Dermis microvascular lymphatic vessel endothelial cell (primary cell): ENCODE measurements around the gene DNAJB6. TPM values are rescaled to one million over a fixed set of nuclear protein-coding genes. Genes with fewer than 3 reads are reported as not detected.

Experiments
- DNase-seq, 2 donors: peaks; one replicate each; pipeline versions ENCODE4 v3.0.0 to v3.0.0-alpha.2; 2010; ENCODE audit warnings: low read depth in 2 of 2
- total RNA-seq: library from RNA; depleted of rRNA; stranded (reverse); fragments of >200 nt; gene quantifications from 2 replicates; pipeline ENCODE4 v1.2.1, GENCODE V29; 2014

The DNAJB6 gene
- total RNA-seq, 1 donor from 2014 or later = 89.1 TPM

- no peak for DNase-seq
Measured at GRCh38 chr7:157409753-157410727, 73.2 kb downstream of the DNAJB6 start.

DNA sequence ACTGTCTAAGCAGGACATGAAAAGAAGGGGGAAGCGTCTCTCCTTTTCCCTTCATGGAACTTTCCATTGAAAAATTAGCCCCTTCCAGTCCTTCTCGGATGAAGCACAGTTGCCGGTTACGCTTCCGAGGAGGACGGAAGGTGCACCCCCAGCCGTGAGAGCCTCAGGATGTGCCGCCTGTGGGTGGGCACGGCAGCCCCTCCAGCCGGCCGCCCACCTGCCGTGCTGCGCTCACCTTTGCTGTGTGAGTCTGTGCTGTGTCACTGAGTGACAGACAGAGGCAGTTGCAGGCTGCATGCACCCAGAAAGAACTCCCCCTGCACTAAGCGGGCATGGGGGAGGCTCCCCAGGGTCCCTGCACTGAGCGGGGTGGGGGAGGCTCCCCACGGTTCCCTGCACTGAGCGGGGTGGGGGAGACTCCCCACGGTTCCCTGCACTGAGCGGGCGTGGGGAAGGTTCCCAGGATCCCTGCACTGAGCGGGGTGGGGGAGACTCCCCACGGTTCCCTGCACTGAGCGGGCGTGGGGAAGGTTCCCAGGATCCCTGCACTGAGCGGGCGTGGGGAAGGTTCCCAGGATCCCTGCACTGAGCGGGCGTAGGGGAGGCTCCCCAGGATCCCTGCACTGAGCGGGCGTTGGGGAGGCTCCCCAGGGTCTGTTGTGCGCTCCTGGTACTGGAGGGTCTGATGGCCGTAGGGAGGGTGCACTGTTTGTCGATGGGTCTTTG is 74.2 kb downstream of the DNAJB6 start:
- DNase-seq = no peak

DNA sequence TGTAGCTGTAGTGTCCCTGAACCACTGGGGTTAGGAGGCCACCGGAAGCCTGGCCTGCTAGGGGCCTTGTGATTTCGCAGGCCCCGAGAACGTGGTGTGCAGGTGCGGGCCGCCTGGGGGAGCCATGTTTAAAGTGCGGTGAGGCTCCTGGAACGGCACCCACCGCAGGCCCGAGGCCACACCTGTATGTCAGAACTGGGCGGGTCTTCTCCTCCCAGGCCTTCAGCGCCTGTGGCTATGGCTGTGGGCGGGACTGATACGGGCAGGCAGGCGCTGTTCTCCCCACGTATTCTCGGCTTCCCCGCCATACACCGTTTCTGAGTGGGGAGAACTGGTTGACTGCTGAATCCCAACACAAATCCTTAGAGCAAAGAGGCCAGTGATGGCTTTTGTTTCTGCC is 74.8 kb downstream of the DNAJB6 start:
- DNase-seq = no peak

DNA sequence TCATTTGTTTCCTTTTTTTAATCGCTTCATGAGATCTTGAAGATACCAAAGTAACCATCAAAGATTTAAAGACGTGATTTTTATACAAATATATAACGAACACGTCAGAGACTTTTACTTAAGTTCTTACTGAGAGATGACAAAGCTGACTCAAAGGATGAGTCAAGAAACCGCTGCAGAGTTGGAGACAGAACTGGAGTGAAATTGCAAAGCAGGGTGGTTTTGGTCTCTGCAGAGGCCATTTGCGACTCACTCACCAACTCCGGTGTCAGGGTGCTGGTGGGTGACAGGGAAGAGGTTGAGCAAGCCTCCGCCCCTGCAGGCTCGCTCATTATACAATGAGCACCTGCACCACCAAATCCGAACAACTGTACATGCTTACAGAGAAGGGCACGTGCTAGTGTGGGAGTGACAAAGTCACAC is 75.2 kb downstream of the DNAJB6 start:
- no peak for DNase-seq

GRCh38 chr7:157412491-157413180 is 75.8 kb downstream of the DNAJB6 start:
- DNase-seq = no peak

DNA sequence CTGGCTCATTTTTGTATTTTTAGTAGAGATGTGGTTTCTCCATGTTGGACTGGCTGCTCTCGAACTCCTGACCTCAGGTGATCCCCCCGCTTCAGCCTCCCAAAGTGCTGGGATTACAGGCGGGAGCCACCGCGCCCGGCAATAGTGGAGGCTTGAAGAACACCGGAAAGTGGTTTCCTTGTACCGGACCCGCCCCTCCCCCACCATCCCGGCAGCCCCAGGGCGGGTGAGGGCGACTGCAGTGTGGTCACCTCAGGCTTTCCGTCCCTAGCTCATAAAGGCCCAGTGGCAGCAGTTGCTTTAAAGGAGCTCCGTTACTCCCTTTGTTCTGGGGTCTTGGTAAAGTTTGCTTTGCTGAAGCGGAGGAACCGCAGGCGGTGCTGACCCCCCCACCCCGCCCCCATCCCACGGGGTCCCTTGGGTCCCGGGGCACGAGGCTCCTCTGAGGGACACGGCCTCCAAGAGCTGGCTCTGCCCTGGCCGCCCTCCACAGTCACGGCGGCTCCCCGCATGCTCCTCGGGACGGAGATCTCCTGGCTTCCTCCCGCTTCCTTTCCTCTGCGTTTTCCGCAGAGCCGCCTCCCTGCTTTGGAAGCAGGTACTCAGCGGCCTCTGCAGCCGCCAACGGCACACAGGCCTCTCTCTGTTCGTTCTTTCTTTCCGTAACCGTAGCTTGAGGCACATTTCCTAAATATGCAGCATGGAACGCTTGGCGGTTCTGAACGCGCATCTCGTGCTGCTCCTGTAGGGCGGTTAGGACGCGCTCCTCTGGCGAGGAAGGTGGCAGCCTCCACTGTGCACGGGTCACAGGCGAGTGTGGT is 77.3 kb downstream of the DNAJB6 start:
- DNase-seq = no peak

GRCh38 chr7:157414702-157415096 is 77.9 kb downstream of the DNAJB6 start:
- DNase-seq = no peak

DNA sequence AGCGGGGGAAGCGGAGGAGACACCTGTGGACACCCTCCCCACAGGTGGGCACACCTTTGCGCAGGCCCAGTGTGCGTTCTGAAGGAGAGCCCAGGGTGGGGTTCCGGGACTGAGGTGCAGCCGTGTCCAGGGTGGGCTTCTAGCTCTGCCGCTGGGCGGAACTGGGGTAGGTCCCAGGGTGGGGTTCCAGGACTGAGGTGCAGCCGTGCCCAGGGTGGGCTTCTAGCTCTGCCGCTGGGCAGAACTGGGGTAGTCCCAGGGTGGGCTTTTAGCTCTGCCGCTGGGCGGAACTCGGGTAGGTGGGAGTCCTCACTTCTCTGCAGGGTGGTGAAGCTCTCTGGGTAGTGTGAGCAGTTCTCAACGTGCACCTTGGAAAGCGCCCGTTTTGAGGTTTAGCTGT is 78.7 kb downstream of the DNAJB6 start:
- DNase-seq = no peak

- DNase-seq = no peak
Measured at GRCh38 chr7:157416011-157416410, 79.2 kb downstream of the DNAJB6 start.

GRCh38 chr7:157418204-157419034 is 81.6 kb downstream of the DNAJB6 start:
- DNase-seq = no peak

GRCh38 chr7:157419035-157419293 is 82.2 kb downstream of the DNAJB6 start:
- DNase-seq = no peak

- no peak for DNase-seq
Measured at GRCh38 chr7:157422279-157422678, 85.5 kb downstream of the DNAJB6 start.

DNA sequence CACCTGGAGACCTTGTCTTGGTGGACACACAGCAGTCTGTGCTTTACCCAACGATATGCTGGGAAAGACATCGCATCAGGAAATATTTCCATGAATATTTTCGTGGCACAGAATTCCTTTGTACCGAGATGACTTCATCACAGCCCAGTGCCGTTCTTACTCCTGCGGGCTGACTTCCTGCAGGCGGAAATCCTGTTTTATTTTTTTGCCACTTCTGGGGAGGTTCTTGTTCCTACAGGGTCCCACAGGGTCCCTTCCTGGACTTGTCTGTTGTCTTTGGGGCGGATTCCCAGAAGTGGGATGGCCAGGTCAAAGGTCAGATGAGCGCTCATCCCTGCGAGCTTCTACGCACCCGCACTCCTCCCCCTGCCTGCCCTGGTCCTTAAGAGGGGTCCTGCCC is 86.5 kb downstream of the DNAJB6 start:
- peak; percentile 20 to 68 for DNase-seq

- DNase-seq = no peak
Measured at GRCh38 chr7:157423886-157424565, 87.2 kb downstream of the DNAJB6 start.

- no peak for DNase-seq
Measured at GRCh38 chr7:157425137-157425731, 88.4 kb downstream of the DNAJB6 start.

DNA sequence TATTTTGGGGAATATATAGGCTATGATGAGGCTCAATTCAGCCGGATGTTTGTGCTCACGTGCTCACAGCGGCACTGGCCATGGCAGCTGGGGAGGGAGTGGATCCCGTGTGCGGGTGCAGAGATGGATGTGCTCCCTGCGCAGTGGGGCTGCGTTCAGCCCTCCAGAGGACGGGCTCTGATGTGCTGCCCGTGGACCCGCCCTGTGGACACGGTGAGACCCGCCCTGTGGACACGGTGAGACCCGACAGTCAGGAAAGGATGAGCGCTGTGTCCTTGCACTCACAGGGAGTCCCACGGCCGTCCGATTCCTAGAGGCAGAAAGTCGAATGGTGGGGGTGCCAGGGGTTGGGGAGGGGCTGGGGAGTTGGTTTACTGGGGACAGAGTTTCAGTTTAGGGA is 89.0 kb downstream of the DNAJB6 start:
- no peak for DNase-seq

- DNase-seq = no peak
Measured at GRCh38 chr7:157426463-157427301, 89.9 kb downstream of the DNAJB6 start.

DNA sequence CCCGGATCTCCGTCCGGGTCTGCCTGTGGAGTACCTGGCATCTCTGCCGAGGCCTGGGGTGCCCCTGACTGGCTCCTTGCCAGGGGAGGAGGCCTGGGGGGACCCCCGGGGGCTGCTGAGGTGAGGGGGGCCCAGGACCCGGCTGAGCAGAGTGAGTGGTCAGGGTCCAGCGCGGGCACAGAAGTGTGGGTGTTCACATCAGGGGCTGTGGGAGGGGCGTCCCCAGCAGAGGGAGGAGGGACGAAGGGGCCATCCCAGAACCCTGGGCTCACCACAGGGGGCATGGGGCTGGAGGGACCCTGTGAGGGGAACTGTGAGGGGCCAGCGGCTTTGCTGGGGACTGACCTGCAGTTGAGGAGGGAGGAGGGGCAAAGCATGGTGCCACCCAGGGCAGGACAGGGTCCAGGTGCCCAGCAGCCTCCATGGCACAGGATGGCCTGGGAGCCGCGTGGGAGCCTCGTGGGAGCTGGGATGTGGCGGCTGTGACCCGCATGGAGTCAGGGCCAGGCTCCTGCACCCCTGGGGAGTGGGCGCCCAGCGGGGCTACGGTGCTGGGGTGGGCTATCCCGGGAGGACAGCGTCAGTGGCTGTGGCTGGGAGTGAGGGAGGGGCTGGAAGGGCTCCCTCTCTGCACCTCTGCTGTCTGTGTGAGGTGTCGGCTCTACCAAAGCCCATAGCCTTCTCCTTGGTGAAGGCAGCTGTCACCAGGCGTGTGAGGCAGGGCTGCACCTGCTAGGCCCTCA is 91.2 kb downstream of the DNAJB6 start:
- DNase-seq = no peak
